ENCODE results near the gene LRRC45.

- TF ChIP-seq, protein P1, sequence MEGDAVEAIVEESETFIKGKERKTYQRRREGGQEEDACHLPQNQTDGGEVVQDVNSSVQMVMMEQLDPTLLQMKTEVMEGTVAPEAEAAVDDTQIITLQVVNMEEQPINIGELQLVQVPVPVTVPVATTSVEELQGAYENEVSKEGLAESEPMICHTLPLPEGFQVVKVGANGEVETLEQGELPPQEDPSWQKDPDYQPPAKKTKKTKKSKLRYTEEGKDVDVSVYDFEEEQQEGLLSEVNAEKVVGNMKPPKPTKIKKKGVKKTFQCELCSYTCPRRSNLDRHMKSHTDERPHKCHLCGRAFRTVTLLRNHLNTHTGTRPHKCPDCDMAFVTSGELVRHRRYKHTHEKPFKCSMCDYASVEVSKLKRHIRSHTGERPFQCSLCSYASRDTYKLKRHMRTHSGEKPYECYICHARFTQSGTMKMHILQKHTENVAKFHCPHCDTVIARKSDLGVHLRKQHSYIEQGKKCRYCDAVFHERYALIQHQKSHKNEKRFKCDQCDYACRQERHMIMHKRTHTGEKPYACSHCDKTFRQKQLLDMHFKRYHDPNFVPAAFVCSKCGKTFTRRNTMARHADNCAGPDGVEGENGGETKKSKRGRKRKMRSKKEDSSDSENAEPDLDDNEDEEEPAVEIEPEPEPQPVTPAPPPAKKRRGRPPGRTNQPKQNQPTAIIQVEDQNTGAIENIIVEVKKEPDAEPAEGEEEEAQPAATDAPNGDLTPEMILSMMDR (IDR thresholded peaks at IDR 0.05; ENCODE audit: insufficient read depth, low read length): no peak
- TF ChIP-seq POLR2AphosphoS5 (IDR thresholded peaks at IDR 0.05; ENCODE audit: low read depth) (no peak), GABPA (IDR thresholded peaks at IDR 0.05; ENCODE audit: low read depth) (no peak), REST (IDR thresholded peaks at IDR 0.05; ENCODE audit: insufficient replicate concordance, low read depth) (no peak)
Measured at GRCh38 chr17:82025401-82026107, 2.4 kb downstream of the LRRC45 start.

Measured in HL-60 (cell line).